HEK293 (cell line): ENCODE data around the gene ZNF766.
A peak's percentile ranks its signal among the peaks of the same experiment; 100 is the strongest.

Experiments used
- CTCF ChIA-PET: fragments of 350-600 bp; formaldehyde crosslinking; extraction: SDS; loops from one replicate; lab custom pipeline; 2021; ENCODE audit warnings: antibody characterized with exemption; lab: Yijun Ruan, JAX
- POLR2A ChIA-PET: fragments of 300-600 bp; formaldehyde crosslinking; extraction: SDS; loops from one replicate; lab custom pipeline; 2020; ENCODE audit warnings: antibody characterized with exemption, inconsistent platforms; lab: Yijun Ruan, JAX
- H3K27ac ChIP-seq: fragments of 200-500 bp; sonication (Bioruptor generic); 2 replicates; pipeline ENCODE4 v1.5.1; 2014; ENCODE audit warnings: low read depth, low read length, control low read depth, inconsistent platforms; ENCODE audit errors: extremely low read depth
- H3K36me3 ChIP-seq, 2 experiments: fragments of 200-500 bp in 1 of 2; sonication (Bioruptor generic) in 1 of 2; 1 replicate in 1 of 2; 2 replicates in 1 of 2; pipeline ENCODE4 v1.5.1; 2014 to 2017; ENCODE audit warnings: inconsistent platforms in 2 of 2, low read length in 2 of 2; ENCODE audit not compliant: control insufficient read depth in 2 of 2, insufficient read depth in 1 of 2
- H3K4me1 ChIP-seq: fragments of 200-500 bp; sonication (Bioruptor generic); 2 replicates; pipeline ENCODE4 v1.5.1; 2014; ENCODE audit warnings: mild to moderate bottlenecking, low read length, inconsistent platforms; ENCODE audit not compliant: control insufficient read depth, insufficient read depth
- H3K4me3 ChIP-seq: 2 replicates; pipeline ENCODE4 v1.5.1; 2011; ENCODE audit warnings: low read depth, mild to moderate bottlenecking, control low read depth, low read length, moderate library complexity
- H3K9me3 ChIP-seq: fragments of 200-500 bp; sonication (Bioruptor generic); 2 replicates; pipeline ENCODE4 v1.5.1; 2014; ENCODE audit warnings: low read depth, low read length, inconsistent platforms; ENCODE audit not compliant: control insufficient read depth, insufficient read depth
- GLI2 ChIP-seq: fragments of 450-650 bp; formaldehyde crosslinking; IDR thresholded peaks from 2 replicates; pipeline ENCODE4; 2017; ENCODE audit warnings: missing biosample characterization, missing genetic modification characterization, low read depth, borderline replicate concordance
- GLIS2 ChIP-seq: fragments of 450-650 bp; formaldehyde crosslinking; IDR thresholded peaks from 2 replicates; pipeline ENCODE4 v1.5.1; 2016; ENCODE audit warnings: missing biosample characterization, missing genetic modification characterization
- HOXC10 ChIP-seq: sonication (generic); formaldehyde crosslinking; IDR thresholded peaks from 2 replicates; pipeline ENCODE4 v1.8.1; 2023; ENCODE audit warnings: mild to moderate bottlenecking, missing genetic modification reagents
- KLF8 ChIP-seq: fragments of 450-650 bp; formaldehyde crosslinking; IDR thresholded peaks from 2 replicates; pipeline ENCODE4 v1.5.1; 2016; ENCODE audit warnings: missing biosample characterization, missing genetic modification characterization
- SP3 ChIP-seq: fragments of 450-650 bp; formaldehyde crosslinking; IDR thresholded peaks from 2 replicates; pipeline ENCODE4 v1.5.1; 2016; ENCODE audit warnings: missing biosample characterization, missing genetic modification characterization
- ZBTB21 ChIP-seq: fragments of 450-650 bp; formaldehyde crosslinking; IDR thresholded peaks from 2 replicates; pipeline ENCODE4 v1.5.1; 2017; ENCODE audit warnings: missing biosample characterization, missing genetic modification characterization
- ZFHX2 ChIP-seq: fragments of 450-650 bp; formaldehyde crosslinking; conservative IDR thresholded peaks from 2 replicates; pipeline ENCODE4 v1.5.1; 2016; ENCODE audit warnings: missing biosample characterization, missing genetic modification characterization
- ZIC2 ChIP-seq: fragments of 450-650 bp; formaldehyde crosslinking; IDR thresholded peaks from 2 replicates; pipeline ENCODE4 v1.5.1; 2016; ENCODE audit warnings: missing biosample characterization, missing genetic modification characterization
- ZNF10 ChIP-seq: fragments of 450-650 bp; formaldehyde crosslinking; IDR thresholded peaks from 2 replicates; pipeline ENCODE4 v1.5.1; 2017; ENCODE audit warnings: missing biosample characterization, missing genetic modification characterization
- ZNF133 ChIP-seq: fragments of 450-650 bp; formaldehyde crosslinking; IDR thresholded peaks from 2 replicates; pipeline ENCODE4 v1.5.1; 2016; ENCODE audit warnings: missing biosample characterization, missing genetic modification characterization
- ZNF157 ChIP-seq: fragments of 450-650 bp; formaldehyde crosslinking; IDR thresholded peaks from 2 replicates; pipeline ENCODE4 v1.5.1; 2016; ENCODE audit warnings: missing biosample characterization, missing genetic modification characterization
- ZNF211 ChIP-seq: fragments of 450-650 bp; formaldehyde crosslinking; IDR thresholded peaks from 2 replicates; pipeline ENCODE4 v1.5.1; 2016; ENCODE audit warnings: low read depth, missing biosample characterization, missing genetic modification characterization
- ZNF302 ChIP-seq: fragments of 450-650 bp; formaldehyde crosslinking; IDR thresholded peaks from 2 replicates; pipeline ENCODE4 v1.5.1; 2016; ENCODE audit warnings: missing biosample characterization, missing genetic modification characterization, low read depth
- ZNF335 ChIP-seq: fragments of 450-650 bp; formaldehyde crosslinking; conservative IDR thresholded peaks from 2 replicates; pipeline ENCODE4 v1.5.1; 2016; ENCODE audit warnings: missing biosample characterization, missing genetic modification characterization
- ZNF341 ChIP-seq: fragments of 450-650 bp; formaldehyde crosslinking; IDR thresholded peaks from 2 replicates; pipeline ENCODE4; 2016; ENCODE audit warnings: low read depth, missing biosample characterization, missing genetic modification characterization
- ZNF426 ChIP-seq: fragments of 450-650 bp; formaldehyde crosslinking; IDR thresholded peaks from 2 replicates; pipeline ENCODE4 v1.5.1; 2017; ENCODE audit warnings: missing biosample characterization, missing genetic modification characterization, mild to moderate bottlenecking, inconsistent platforms, moderate library complexity
- ZNF501 ChIP-seq: fragments of 450-650 bp; formaldehyde crosslinking; IDR thresholded peaks from 2 replicates; pipeline ENCODE4 v1.5.1; 2016; ENCODE audit warnings: missing biosample characterization, missing genetic modification characterization
- ZNF544 ChIP-seq: fragments of 450-650 bp; formaldehyde crosslinking; IDR thresholded peaks from 2 replicates; pipeline ENCODE4 v1.5.0; 2017; ENCODE audit warnings: missing biosample characterization, missing genetic modification characterization
- ZNF558 ChIP-seq: fragments of 450-650 bp; formaldehyde crosslinking; IDR thresholded peaks from 2 replicates; pipeline ENCODE4 v1.5.1; 2016; ENCODE audit warnings: missing biosample characterization, missing genetic modification characterization
- ZNF600 ChIP-seq: fragments of 450-650 bp; formaldehyde crosslinking; IDR thresholded peaks from 2 replicates; pipeline ENCODE4 v1.5.1; 2016; ENCODE audit warnings: missing biosample characterization, missing genetic modification characterization
- ZNF670 ChIP-seq: fragments of 450-650 bp; formaldehyde crosslinking; IDR thresholded peaks from 2 replicates; pipeline ENCODE4 v1.5.1; 2016; ENCODE audit warnings: missing biosample characterization, missing genetic modification characterization, low read depth
- ZNF776 ChIP-seq: fragments of 450-650 bp; formaldehyde crosslinking; IDR thresholded peaks from 2 replicates; pipeline ENCODE4 v1.5.0; 2017; ENCODE audit warnings: missing biosample characterization, missing genetic modification characterization, borderline replicate concordance
- ZNF792 ChIP-seq: fragments of 450-650 bp; formaldehyde crosslinking; IDR thresholded peaks from 2 replicates; pipeline ENCODE4 v1.5.1; 2016; ENCODE audit warnings: missing biosample characterization, missing genetic modification characterization
- ZSCAN30 ChIP-seq: fragments of 450-650 bp; IDR thresholded peaks from 2 replicates; pipeline ENCODE4 v1.5.1; 2018; ENCODE audit warnings: missing biosample characterization, mild to moderate bottlenecking, missing genetic modification characterization, moderate library complexity
- TF ChIP-seq, protein P1 (sequence below): sonication (generic); formaldehyde crosslinking; IDR thresholded peaks from 2 replicates; pipeline ENCODE4 v1.8.1; 2022; ENCODE audit warnings: mild to moderate bottlenecking, moderate library complexity, missing genetic modification reagents
- TF ChIP-seq, protein P2 (sequence below): fragments of 450-650 bp; formaldehyde crosslinking; IDR thresholded peaks from 2 replicates; pipeline ENCODE4 v1.5.1; 2017; ENCODE audit warnings: missing biosample characterization, missing genetic modification characterization
- TF ChIP-seq, protein P3 (sequence below): fragments of 450-650 bp; formaldehyde crosslinking; conservative IDR thresholded peaks from 2 replicates; pipeline ENCODE4 v1.5.1; 2016; ENCODE audit warnings: low read depth, missing biosample characterization, missing genetic modification characterization
- TF ChIP-seq, protein P4 (sequence below): fragments of 450-650 bp; formaldehyde crosslinking; IDR thresholded peaks from 2 replicates; pipeline ENCODE4 v1.5.1; 2016; ENCODE audit warnings: missing biosample characterization, missing genetic modification characterization, borderline replicate concordance
- TF ChIP-seq, protein P5 (sequence below): fragments of 450-650 bp; formaldehyde crosslinking; IDR thresholded peaks from 2 replicates; pipeline ENCODE4 v1.5.1; 2017; ENCODE audit warnings: missing biosample characterization, missing genetic modification characterization

Gene ZNF766

DNA sequence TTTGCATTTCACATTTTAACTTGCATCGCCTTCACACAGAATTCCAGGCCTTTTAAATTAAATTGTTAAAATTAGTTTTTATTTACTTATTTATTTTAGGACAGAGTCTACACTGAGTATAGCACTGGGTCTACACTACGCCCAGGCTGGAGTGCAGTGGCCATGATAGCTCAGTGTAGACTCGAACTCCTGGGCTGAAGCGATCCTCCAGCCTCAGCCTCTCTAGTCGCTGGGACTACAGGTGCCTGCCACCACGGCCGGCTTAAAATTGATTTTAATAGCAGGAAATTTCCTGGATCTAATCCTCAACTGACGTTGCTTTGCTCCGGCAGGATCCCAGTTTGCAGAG is 66.4 kb downstream of the ZNF766 start (continued):
- TF ChIP-seq ZNF10 (tag by site-specific recombination) (no peak), ZIC2 (no peak)

DNA sequence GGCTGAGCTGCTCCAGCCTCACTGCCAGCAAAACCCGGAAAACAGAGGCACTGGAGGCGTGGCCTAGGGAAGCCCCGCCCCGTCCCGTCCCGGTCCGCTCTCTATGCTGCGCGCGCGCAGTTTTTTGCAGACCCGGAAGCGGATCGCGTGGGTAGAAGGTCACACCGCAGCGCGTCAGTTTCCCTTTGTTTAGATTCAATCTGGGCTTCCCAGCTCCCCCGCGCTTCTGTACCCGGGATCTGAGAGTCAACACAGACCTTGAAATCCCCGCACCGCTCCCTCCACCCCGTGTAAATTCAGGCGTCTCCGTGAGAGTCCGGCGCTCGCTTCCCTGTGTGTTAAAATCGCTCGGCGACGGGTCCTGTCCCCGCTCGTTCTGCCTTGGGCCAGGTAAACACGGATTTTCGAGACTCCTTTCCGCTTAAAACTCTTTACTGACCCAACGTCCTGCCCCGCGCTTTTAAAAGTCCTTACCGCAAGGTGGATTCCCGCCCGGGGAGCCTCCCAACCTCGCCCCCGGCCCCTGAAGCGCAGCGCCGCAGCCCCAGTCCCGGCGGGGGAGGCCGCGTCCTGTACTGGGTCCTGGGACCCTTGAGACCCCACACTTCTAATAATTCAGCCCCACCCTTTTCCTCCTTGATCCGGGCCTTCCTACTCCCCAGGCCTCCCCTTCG is 66.9 kb downstream of the ZNF766 start, which contains the start of gene ZNF610:
TSS of gene ZNF610 (plus strand) at position 127 of the 674 bp plus-strand sequence. CDS start 12,930 bp downstream, outside the sequence.
- Histone ChIP-seq H3K4me1 (no peaks in the 10 kb centered on the region), H3K36me3 (no peaks in the 10 kb centered on the region), H3K4me3 (peak within 1 kb of the TSS; percentile 46), H3K9me3 (no peaks in the 10 kb centered on the region; the same call in 1 of the 2 replicates), H3K27ac (no peak within 1 kb of the TSS)
- CTCF ChIA-PET = interaction anchor here (0.8 kb wide), 1 partner anchor 9 kb away, joined by 3 read pairs; no protein-coding TSS in a partner anchor
- POLR2A ChIA-PET = no interaction called here
- no peak for TF ChIP-seq ZNF501 (tag by site-specific recombination)
- TF ChIP-seq ZNF792 (tag by site-specific recombination) = no peak
- no peak for TF ChIP-seq ZNF302
- peak; percentile 64 for TF ChIP-seq SP3
- no peak for TF ChIP-seq ZSCAN30
- no peak for TF ChIP-seq ZNF341 (tag by site-specific recombination)
- peak; percentile 41 for TF ChIP-seq ZNF335
- TF ChIP-seq GLIS2 (tag by site-specific recombination) = no peak
- TF ChIP-seq HOXC10 (CRISPR knock-in tag) = no peak
- TF ChIP-seq KLF8 (tag by site-specific recombination) = no peak
- TF ChIP-seq GLI2 (tag by site-specific recombination) = no peak
- TF ChIP-seq ZNF133 (tag by site-specific recombination) = no peak
- TF ChIP-seq, protein P1, sequence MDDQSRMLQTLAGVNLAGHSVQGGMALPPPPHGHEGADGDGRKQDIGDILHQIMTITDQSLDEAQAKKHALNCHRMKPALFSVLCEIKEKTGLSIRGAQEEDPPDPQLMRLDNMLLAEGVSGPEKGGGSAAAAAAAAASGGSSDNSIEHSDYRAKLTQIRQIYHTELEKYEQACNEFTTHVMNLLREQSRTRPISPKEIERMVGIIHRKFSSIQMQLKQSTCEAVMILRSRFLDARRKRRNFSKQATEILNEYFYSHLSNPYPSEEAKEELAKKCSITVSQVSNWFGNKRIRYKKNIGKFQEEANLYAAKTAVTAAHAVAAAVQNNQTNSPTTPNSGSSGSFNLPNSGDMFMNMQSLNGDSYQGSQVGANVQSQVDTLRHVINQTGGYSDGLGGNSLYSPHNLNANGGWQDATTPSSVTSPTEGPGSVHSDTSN (CRISPR knock-in tag) = no peak
- TF ChIP-seq, protein P2, sequence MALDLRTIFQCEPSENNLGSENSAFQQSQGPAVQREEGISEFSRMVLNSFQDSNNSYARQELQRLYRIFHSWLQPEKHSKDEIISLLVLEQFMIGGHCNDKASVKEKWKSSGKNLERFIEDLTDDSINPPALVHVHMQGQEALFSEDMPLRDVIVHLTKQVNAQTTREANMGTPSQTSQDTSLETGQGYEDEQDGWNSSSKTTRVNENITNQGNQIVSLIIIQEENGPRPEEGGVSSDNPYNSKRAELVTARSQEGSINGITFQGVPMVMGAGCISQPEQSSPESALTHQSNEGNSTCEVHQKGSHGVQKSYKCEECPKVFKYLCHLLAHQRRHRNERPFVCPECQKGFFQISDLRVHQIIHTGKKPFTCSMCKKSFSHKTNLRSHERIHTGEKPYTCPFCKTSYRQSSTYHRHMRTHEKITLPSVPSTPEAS (tag by site-specific recombination) = no peak
- no peak for TF ChIP-seq ZNF426 (tag by site-specific recombination)
- TF ChIP-seq, protein P3, sequence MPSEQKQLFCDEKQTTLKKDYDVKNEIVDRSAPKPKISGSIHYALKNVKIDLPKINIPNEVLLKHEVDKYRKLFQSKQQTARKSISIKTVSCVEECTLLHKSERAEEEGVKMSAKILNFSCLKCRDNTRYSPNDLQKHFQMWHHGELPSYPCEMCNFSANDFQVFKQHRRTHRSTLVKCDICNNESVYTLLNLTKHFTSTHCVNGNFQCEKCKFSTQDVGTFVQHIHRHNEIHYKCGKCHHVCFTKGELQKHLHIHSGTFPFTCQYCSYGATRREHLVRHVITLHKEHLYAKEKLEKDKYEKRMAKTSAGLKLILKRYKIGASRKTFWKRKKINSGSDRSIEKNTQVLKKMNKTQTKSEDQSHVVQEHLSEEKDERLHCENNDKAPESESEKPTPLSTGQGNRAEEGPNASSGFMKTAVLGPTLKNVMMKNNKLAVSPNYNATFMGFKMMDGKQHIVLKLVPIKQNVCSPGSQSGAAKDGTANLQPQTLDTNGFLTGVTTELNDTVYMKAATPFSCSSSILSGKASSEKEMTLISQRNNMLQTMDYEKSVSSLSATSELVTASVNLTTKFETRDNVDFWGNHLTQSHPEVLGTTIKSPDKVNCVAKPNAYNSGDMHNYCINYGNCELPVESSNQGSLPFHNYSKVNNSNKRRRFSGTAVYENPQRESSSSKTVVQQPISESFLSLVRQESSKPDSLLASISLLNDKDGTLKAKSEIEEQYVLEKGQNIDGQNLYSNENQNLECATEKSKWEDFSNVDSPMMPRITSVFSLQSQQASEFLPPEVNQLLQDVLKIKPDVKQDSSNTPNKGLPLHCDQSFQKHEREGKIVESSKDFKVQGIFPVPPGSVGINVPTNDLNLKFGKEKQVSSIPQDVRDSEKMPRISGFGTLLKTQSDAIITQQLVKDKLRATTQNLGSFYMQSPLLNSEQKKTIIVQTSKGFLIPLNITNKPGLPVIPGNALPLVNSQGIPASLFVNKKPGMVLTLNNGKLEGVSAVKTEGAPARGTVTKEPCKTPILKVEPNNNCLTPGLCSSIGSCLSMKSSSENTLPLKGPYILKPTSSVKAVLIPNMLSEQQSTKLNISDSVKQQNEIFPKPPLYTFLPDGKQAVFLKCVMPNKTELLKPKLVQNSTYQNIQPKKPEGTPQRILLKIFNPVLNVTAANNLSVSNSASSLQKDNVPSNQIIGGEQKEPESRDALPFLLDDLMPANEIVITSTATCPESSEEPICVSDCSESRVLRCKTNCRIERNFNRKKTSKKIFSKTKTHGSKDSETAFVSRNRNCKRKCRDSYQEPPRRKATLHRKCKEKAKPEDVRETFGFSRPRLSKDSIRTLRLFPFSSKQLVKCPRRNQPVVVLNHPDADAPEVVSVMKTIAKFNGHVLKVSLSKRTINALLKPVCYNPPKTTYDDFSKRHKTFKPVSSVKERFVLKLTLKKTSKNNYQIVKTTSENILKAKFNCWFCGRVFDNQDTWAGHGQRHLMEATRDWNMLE (tag by site-specific recombination) = peak; percentile 89
- no peak for TF ChIP-seq ZNF157
- TF ChIP-seq ZFHX2 = peak; percentile 32
- TF ChIP-seq ZNF776 (tag by site-specific recombination) = no peak
- TF ChIP-seq ZBTB21 = no peak
- TF ChIP-seq ZNF544 (tag by site-specific recombination) = no peak
- TF ChIP-seq ZNF670 = no peak
- TF ChIP-seq, protein P4, sequence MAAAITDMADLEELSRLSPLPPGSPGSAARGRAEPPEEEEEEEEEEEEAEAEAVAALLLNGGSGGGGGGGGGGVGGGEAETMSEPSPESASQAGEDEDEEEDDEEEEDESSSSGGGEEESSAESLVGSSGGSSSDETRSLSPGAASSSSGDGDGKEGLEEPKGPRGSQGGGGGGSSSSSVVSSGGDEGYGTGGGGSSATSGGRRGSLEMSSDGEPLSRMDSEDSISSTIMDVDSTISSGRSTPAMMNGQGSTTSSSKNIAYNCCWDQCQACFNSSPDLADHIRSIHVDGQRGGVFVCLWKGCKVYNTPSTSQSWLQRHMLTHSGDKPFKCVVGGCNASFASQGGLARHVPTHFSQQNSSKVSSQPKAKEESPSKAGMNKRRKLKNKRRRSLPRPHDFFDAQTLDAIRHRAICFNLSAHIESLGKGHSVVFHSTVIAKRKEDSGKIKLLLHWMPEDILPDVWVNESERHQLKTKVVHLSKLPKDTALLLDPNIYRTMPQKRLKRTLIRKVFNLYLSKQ (tag by site-specific recombination) = no peak
- no peak for TF ChIP-seq ZNF600 (tag by site-specific recombination)
- no peak for TF ChIP-seq ZNF211
- no peak for TF ChIP-seq ZNF558 (tag by site-specific recombination)
- TF ChIP-seq, protein P5, sequence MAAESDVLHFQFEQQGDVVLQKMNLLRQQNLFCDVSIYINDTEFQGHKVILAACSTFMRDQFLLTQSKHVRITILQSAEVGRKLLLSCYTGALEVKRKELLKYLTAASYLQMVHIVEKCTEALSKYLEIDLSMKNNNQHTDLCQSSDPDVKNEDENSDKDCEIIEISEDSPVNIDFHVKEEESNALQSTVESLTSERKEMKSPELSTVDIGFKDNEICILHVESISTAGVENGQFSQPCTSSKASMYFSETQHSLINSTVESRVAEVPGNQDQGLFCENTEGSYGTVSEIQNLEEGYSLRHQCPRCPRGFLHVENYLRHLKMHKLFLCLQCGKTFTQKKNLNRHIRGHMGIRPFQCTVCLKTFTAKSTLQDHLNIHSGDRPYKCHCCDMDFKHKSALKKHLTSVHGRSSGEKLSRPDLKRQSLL (tag by site-specific recombination) = no peak
